SK-N-SH (cell line): ENCODE data around the gene BNC2. TPM values are rescaled to one million over a fixed set of nuclear protein-coding genes. Genes with fewer than 3 reads are reported as not detected.

Experiments
- CTCF ChIA-PET: fragments of 300-600, 350-600 bp; formaldehyde crosslinking; extraction: SDS; loops from one replicate; lab custom pipeline; 2021; lab: Yijun Ruan, JAX
- POLR2A ChIA-PET: fragments of 350-600 bp; sonication (Branson Sonifier 250); formaldehyde crosslinking; extraction: SDS; loops from one replicate; lab custom pipeline; 2020; ENCODE audit warnings: antibody characterized with exemption, inconsistent platforms; lab: Yijun Ruan, JAX
- DNase-seq: peaks from one replicate; pipeline ENCODE4 v3.0.0; 2012
- H2AFZ ChIP-seq: fragments of 200-600 bp; sonication (generic); 2 replicates; pipeline ENCODE4 v1.8.1; 2016; ENCODE audit warnings: antibody characterized with exemption, mild to moderate bottlenecking, low read depth
- H3F3A ChIP-seq: fragments of 200-600 bp; sonication (generic); replicated peaks from 2 replicates; pipeline ENCODE3; 2016; ENCODE audit warnings: antibody characterized with exemption, mild to moderate bottlenecking; ENCODE audit not compliant: insufficient read depth
- H3K27ac ChIP-seq, 2 experiments: fragments of 200-500 bp in 1 of 2; fragments of 200-600 bp in 1 of 2; sonication (Bioruptor generic) in 1 of 2; sonication (generic), shearing (Covaris generic) in 1 of 2; 2 replicates each; pipeline versions ENCODE4 v1.5.1 to v1.6.1; 2014 to 2016; ENCODE audit warnings: low read depth in 2 of 2, inconsistent platforms in 1 of 2, low read length in 1 of 2, mild to moderate bottlenecking in 1 of 2, mixed read lengths in 1 of 2
- H3K27me3 ChIP-seq: fragments of 200-600 bp; sonication (generic), shearing (Covaris generic); 2 replicates; pipeline ENCODE4 v1.6.1; 2016; ENCODE audit warnings: mixed run types; ENCODE audit not compliant: insufficient read depth
- H3K36me3 ChIP-seq, 2 experiments: fragments of 200-500 bp in 1 of 2; fragments of 200-600 bp in 1 of 2; sonication (Bioruptor generic) in 1 of 2; sonication (generic) in 1 of 2; replicated peaks in 1 of 2; 2 replicates each; pipeline versions ENCODE3 to v1.5.1; 2014 to 2016; ENCODE audit warnings: low read length in 1 of 2, mild to moderate bottlenecking in 1 of 2; ENCODE audit not compliant: insufficient read depth in 2 of 2, control insufficient read depth in 1 of 2
- H3K4me1 ChIP-seq, 2 experiments: fragments of 200-500 bp in 1 of 2; fragments of 200-600 bp in 1 of 2; sonication (Bioruptor generic) in 1 of 2; sonication (generic), shearing (Covaris generic) in 1 of 2; 2 replicates each; pipeline versions ENCODE4 v1.5.1 to v1.6.1; 2014 to 2016; ENCODE audit warnings: low read depth in 1 of 2, low read length in 1 of 2, mixed run types in 1 of 2; ENCODE audit not compliant: insufficient read depth in 2 of 2, control insufficient read depth in 1 of 2
- H3K4me2 ChIP-seq: fragments of 200-600 bp; sonication (generic), shearing (Covaris generic); 2 replicates; pipeline ENCODE4 v1.6.1; 2017; ENCODE audit warnings: mixed run types
- H3K4me3 ChIP-seq, 2 experiments: fragments of 200-500 bp in 1 of 2; fragments of 200-600 bp in 1 of 2; sonication (Bioruptor generic) in 1 of 2; sonication (generic), shearing (Covaris generic) in 1 of 2; 2 replicates each; pipeline versions ENCODE4 v1.5.1 to v1.8.1; 2014 to 2016; ENCODE audit warnings: low read depth in 2 of 2, inconsistent platforms in 1 of 2, low read length in 1 of 2, mild to moderate bottlenecking in 1 of 2, mixed read lengths in 1 of 2, moderate library complexity in 1 of 2
- H3K79me2 ChIP-seq: fragments of 200-600 bp; sonication (generic); 2 replicates; pipeline ENCODE4 v1.8.1; 2017; ENCODE audit warnings: mild to moderate bottlenecking; ENCODE audit not compliant: insufficient read depth
- H3K9ac ChIP-seq: fragments of 200-600 bp; sonication (generic); 2 replicates; pipeline ENCODE4 v1.6.1; 2017; ENCODE audit warnings: mixed run types
- H3K9me2 ChIP-seq: fragments of 200-600 bp; sonication (generic); 2 replicates; pipeline ENCODE4 v1.6.1; 2017; ENCODE audit warnings: mixed run types
- H3K9me3 ChIP-seq: fragments of 200-600 bp; sonication (generic); 2 replicates; pipeline ENCODE4 v1.6.1; 2017; ENCODE audit warnings: mixed run types, mild to moderate bottlenecking, moderate library complexity
- H4K20me1 ChIP-seq: fragments of 200-600 bp; sonication (generic); 2 replicates; pipeline ENCODE4 v1.6.1; 2017; ENCODE audit warnings: mild to moderate bottlenecking, mixed run types; ENCODE audit not compliant: insufficient read depth
- EZH2phosphoT487 ChIP-seq: fragments of 200-600 bp; sonication (generic); IDR thresholded peaks from 2 replicates; pipeline ENCODE4 v1.6.1; 2017; ENCODE audit warnings: low read depth, mixed run types, mild to moderate bottlenecking, antibody characterized with exemption, moderate library complexity, borderline replicate concordance
- FOXM1 ChIP-seq: IDR thresholded peaks from 2 replicates; pipeline ENCODE4 v1.4.0; 2012; ENCODE audit warnings: low read depth, mild to moderate bottlenecking
- GABPA ChIP-seq: IDR thresholded peaks from 2 replicates; pipeline ENCODE4 v1.4.0; 2012; ENCODE audit warnings: low read depth, mild to moderate bottlenecking
- JUND ChIP-seq: IDR thresholded peaks from 2 replicates; pipeline ENCODE4 v1.4.0; 2012
- MXI1 ChIP-seq: IDR thresholded peaks from 2 replicates; pipeline ENCODE4 v1.6.1; 2012; ENCODE audit warnings: mild to moderate bottlenecking, low read depth, low read length, improper control_type of control experiment
- NRF1 ChIP-seq: IDR thresholded peaks from 2 replicates; pipeline ENCODE4 v1.6.1; 2012; ENCODE audit warnings: low read depth, mild to moderate bottlenecking, low read length
- RAD21 ChIP-seq: IDR thresholded peaks from 2 replicates; pipeline ENCODE4 v1.6.1; 2012; ENCODE audit warnings: mild to moderate bottlenecking, low read length
- RCOR1 ChIP-seq: fragments of 150-350 bp; IDR thresholded peaks from 2 replicates; pipeline ENCODE4 v1.6.1; 2017; ENCODE audit warnings: antibody characterized with exemption, low read length
- RFX5 ChIP-seq: IDR thresholded peaks from 2 replicates; pipeline ENCODE4 v1.6.1; 2012; ENCODE audit warnings: mild to moderate bottlenecking, improper control_type of control experiment, low read length
- SIN3A ChIP-seq: IDR thresholded peaks from 2 replicates; pipeline ENCODE4 v1.6.1; 2012; ENCODE audit warnings: low read depth, mild to moderate bottlenecking, low read length, moderate library complexity, borderline replicate concordance
- SMC3 ChIP-seq: IDR thresholded peaks from 2 replicates; pipeline ENCODE4 v1.6.1; 2012; ENCODE audit warnings: low read depth, low read length, improper control_type of control experiment
- TCF12 ChIP-seq: IDR thresholded peaks from 2 replicates; pipeline ENCODE4 v1.4.0; 2012
- WGBS: methylation state at CpG from one replicate; pipeline ENCODE4 v1.1.6; 2017; ENCODE audit warnings: low lambda C conversion rate; 5-methylcytosine and 5-hydroxymethylcytosine counted together
- polyA plus RNA-seq, 3 experiments: library from polyadenylated mRNA; depleted of rRNA; stranded (reverse); fragments of >200 nt; gene quantifications; 2 replicates each; pipeline ENCODE4 v1.2.3, GENCODE V29; 2012
- TF ChIP-seq, protein P1 (sequence below): IDR thresholded peaks from 2 replicates; pipeline ENCODE4 v1.4.0; 2012; ENCODE audit warnings: low read depth, borderline replicate concordance
- TF ChIP-seq, protein P2 (sequence below): fragments of 150-350 bp; IDR thresholded peaks from 2 replicates; pipeline ENCODE4 v1.6.1; 2016; ENCODE audit warnings: mild to moderate bottlenecking, low read depth, low read length
- TF ChIP-seq, protein P3 (sequence below): fragments of 200-600 bp; sonication (generic); IDR thresholded peaks from 2 replicates; pipeline ENCODE4 v1.6.1; 2017; ENCODE audit warnings: antibody characterized with exemption, mild to moderate bottlenecking, moderate library complexity
- TF ChIP-seq, protein P4 (sequence below): IDR thresholded peaks from 2 replicates; pipeline ENCODE4; 2012

Gene BNC2
- polyA plus RNA-seq, 1 of the 3 experiments (the other 2 are of a cell fraction), result 8.8 TPM

DNA sequence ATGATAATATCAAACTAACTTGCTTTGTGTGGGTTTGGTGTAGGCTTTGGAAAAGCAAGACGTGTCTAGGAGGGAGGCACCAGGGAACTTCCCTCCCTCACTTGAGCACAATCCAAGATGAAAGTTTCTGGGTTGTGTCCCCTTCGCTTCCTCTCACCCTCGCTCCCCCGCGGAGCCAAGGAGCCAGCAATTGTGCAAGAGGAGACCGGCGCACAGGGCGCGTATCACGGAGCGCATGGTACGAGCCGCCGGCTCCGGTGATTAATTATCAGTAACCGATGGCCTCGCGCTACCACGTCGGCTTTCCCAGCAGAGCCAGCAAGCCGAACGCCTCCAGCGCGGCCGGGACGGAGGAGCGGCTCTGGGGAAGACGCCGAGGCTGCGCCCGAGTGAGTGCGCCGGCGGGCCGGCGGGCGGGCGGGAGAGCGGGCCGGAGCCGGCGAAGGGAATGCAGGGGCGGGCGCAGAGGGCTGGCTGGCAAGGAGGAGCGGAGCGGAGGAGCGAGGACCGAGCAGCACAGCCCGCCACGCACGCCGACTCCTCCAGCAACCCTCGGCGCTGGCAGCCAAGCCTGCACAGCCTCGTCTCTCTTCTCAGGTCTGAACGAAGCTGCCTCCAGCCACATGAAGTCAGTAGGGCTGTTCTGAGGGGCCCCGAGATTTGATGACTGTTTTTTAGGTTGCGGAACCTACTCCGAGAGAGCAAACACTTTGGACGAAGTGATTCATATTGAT lies 143.6 kb downstream of the BNC2 start (continued):
- TF ChIP-seq NRF1 (no peak), MXI1 (0 out of 2 replicates have a peak, but pooled peaks have one; percentile 7), TCF12 (no peak), FOXM1 (no peak), RFX5 (no peak), EZH2phosphoT487 (no peak), JUND (no peak), RCOR1 (no peak)
- TF ChIP-seq, protein P1, sequence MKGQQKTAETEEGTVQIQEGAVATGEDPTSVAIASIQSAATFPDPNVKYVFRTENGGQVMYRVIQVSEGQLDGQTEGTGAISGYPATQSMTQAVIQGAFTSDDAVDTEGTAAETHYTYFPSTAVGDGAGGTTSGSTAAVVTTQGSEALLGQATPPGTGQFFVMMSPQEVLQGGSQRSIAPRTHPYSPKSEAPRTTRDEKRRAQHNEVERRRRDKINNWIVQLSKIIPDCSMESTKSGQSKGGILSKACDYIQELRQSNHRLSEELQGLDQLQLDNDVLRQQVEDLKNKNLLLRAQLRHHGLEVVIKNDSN, result no peak
- TF ChIP-seq, protein P2, sequence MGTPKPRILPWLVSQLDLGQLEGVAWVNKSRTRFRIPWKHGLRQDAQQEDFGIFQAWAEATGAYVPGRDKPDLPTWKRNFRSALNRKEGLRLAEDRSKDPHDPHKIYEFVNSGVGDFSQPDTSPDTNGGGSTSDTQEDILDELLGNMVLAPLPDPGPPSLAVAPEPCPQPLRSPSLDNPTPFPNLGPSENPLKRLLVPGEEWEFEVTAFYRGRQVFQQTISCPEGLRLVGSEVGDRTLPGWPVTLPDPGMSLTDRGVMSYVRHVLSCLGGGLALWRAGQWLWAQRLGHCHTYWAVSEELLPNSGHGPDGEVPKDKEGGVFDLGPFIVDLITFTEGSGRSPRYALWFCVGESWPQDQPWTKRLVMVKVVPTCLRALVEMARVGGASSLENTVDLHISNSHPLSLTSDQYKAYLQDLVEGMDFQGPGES, result no peak
- TF ChIP-seq, all 33 proteins: peak for 7

DNA sequence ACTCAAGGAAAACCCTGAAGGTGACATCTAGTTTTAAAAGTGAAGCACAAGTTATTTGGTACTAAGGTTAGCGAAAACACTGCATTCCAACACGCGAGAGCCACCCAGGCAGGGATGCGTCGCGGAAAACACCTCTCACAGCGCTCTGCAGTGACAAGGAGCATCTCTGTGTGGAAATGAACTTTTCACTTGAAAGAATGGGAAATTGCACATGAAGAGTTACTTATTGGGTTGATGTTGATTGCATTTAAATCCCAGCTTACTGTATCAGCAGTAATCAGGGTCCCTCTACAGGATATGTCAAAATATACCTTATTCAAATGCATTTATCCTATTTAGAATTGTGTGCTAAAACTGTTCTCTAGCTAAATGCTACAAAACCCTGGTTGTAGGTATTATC lies 144.4 kb downstream of the BNC2 start:
- POLR2A ChIA-PET, result no interaction called here
- WGBS, result 47% methylated on average over 7 of the region's 7 CpGs
- no peaks in the 10 kb centered on the region for H4K20me1 ChIP-seq
- H3K36me3 ChIP-seq, result no peaks in the 10 kb centered on the region
- peak overlapping the region in 1 of 2 experiments; percentile 79; a peak in 3 of 4 replicates for H3K27ac ChIP-seq
- H3K4me2 ChIP-seq, result peak overlapping the region; percentile 80
- H3K9me2 ChIP-seq, result no peaks in the 10 kb centered on the region
- peaks cover 39% of the 10 kb centered on the region for H3K79me2 ChIP-seq
- peak overlapping the region; percentile 65 to 66; a peak in 2 of 4 replicates for H3K4me3 ChIP-seq
- no peaks in the 10 kb centered on the region for H3K9me3 ChIP-seq
- H3K4me1 ChIP-seq, result peaks cover 3 to 18% of the 10 kb centered on the region in 2 experiments
- H3K9ac ChIP-seq, result peak overlapping the region; percentile 82; the same call in 1 of the 2 replicates
- TF ChIP-seq EZH2phosphoT487, result no peak
- peak; percentile 63 for TF ChIP-seq RAD21
- TF ChIP-seq SIN3A, result no peak
- 0 out of 2 replicates have a peak, but pooled peaks have one; percentile 30 for TF ChIP-seq SMC3
- TF ChIP-seq, protein P3, sequence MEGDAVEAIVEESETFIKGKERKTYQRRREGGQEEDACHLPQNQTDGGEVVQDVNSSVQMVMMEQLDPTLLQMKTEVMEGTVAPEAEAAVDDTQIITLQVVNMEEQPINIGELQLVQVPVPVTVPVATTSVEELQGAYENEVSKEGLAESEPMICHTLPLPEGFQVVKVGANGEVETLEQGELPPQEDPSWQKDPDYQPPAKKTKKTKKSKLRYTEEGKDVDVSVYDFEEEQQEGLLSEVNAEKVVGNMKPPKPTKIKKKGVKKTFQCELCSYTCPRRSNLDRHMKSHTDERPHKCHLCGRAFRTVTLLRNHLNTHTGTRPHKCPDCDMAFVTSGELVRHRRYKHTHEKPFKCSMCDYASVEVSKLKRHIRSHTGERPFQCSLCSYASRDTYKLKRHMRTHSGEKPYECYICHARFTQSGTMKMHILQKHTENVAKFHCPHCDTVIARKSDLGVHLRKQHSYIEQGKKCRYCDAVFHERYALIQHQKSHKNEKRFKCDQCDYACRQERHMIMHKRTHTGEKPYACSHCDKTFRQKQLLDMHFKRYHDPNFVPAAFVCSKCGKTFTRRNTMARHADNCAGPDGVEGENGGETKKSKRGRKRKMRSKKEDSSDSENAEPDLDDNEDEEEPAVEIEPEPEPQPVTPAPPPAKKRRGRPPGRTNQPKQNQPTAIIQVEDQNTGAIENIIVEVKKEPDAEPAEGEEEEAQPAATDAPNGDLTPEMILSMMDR, result peak; percentile 53
- no peak for TF ChIP-seq GABPA
- TF ChIP-seq, protein P4, sequence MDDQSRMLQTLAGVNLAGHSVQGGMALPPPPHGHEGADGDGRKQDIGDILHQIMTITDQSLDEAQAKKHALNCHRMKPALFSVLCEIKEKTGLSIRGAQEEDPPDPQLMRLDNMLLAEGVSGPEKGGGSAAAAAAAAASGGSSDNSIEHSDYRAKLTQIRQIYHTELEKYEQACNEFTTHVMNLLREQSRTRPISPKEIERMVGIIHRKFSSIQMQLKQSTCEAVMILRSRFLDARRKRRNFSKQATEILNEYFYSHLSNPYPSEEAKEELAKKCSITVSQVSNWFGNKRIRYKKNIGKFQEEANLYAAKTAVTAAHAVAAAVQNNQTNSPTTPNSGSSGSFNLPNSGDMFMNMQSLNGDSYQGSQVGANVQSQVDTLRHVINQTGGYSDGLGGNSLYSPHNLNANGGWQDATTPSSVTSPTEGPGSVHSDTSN, result no peak
- TF ChIP-seq, all 33 proteins: peak for 3
- H2AFZ ChIP-seq, result no peak overlapping the region
- CTCF ChIA-PET, result interaction anchor here (0.6 to 1.0 kb wide), 5 partner anchors 8 to 467 kb away, joined by 3 to 4 read pairs (median 3); no protein-coding TSS in a partner anchor
- no peaks in the 10 kb centered on the region for H3K27me3 ChIP-seq
- DNase-seq, result peak; percentile 20
- H3F3A ChIP-seq, result peaks cover 8% of the 10 kb centered on the region
